SK-N-SH treated with all-trans-retinoic acid at 6 μM for 48 hours (cell line): ENCODE results near the gene SCFD2.

Source experiments
- ATAC-seq: fragments of 200-7000 bp; cut with Tn5 transposase; 3 replicates; pipeline ENCODE4 v1.9.1; 2020; ENCODE audit warnings: mild to moderate bottlenecking, moderate library complexity
- ARNTL ChIP-seq: fragments of 450-650 bp; formaldehyde crosslinking; IDR thresholded peaks from 2 replicates; pipeline ENCODE4 v1.5.0; 2020; ENCODE audit warnings: low read depth, mild to moderate bottlenecking, moderate library complexity, borderline replicate concordance
- BACH2 ChIP-seq: fragments of 250-450 bp; sonication (Bioruptor Pico); IDR thresholded peaks from 2 replicates; pipeline ENCODE4 v1.9.0; 2021; ENCODE audit warnings: mild to moderate bottlenecking, borderline replicate concordance
- CSRNP3 ChIP-seq: fragments of 250-450 bp; sonication (Bioruptor Pico); IDR thresholded peaks from 2 replicates; pipeline ENCODE4 v1.5.1; 2021; ENCODE audit warnings: mild to moderate bottlenecking, moderate library complexity
- ESRRG ChIP-seq: fragments of 250-450 bp; sonication (Bioruptor Pico); IDR thresholded peaks from 2 replicates; pipeline ENCODE4 v1.6.1; 2021; ENCODE audit warnings: mild to moderate bottlenecking
- GLIS3 ChIP-seq: fragments of 250-450 bp; sonication (Bioruptor Pico); IDR thresholded peaks from 2 replicates; pipeline ENCODE4 v1.5.0; 2020; ENCODE audit warnings: mild to moderate bottlenecking, moderate library complexity
- ISL1 ChIP-seq: fragments of 250-450 bp; sonication (Bioruptor Pico); IDR thresholded peaks from 2 replicates; pipeline ENCODE4 v2.1.2; 2022; ENCODE audit warnings: mild to moderate bottlenecking, moderate library complexity
- POU6F1 ChIP-seq: fragments of 250-450 bp; sonication (Bioruptor Pico); IDR thresholded peaks from 2 replicates; pipeline ENCODE4 v1.8.0; 2021; ENCODE audit warnings: low read depth, mild to moderate bottlenecking, moderate library complexity, borderline replicate concordance
- PPARA ChIP-seq: fragments of 250-450 bp; sonication (Bioruptor Pico); IDR thresholded peaks from 2 replicates; pipeline ENCODE4 v1.5.0; 2020; ENCODE audit warnings: mild to moderate bottlenecking, borderline replicate concordance
- RARB ChIP-seq: fragments of 250-450 bp; sonication (Bioruptor Pico); IDR thresholded peaks from 2 replicates; pipeline ENCODE4 v1.8.0; 2021; ENCODE audit warnings: mild to moderate bottlenecking, moderate library complexity
- SNAI2 ChIP-seq: fragments of 250-450 bp; sonication (Bioruptor Pico); IDR thresholded peaks from 2 replicates; pipeline ENCODE4 v1.5.0; 2020; ENCODE audit warnings: mild to moderate bottlenecking, moderate library complexity
- TCF4 ChIP-seq: fragments of 250-450 bp; sonication (Bioruptor Pico); IDR thresholded peaks from 2 replicates; pipeline ENCODE4 v1.8.0; 2021; ENCODE audit warnings: mild to moderate bottlenecking, moderate library complexity, borderline replicate concordance
- TSHZ2 ChIP-seq: fragments of 250-450 bp; sonication (Bioruptor Pico); IDR thresholded peaks from 2 replicates; pipeline ENCODE4 v1.5.0; 2020; ENCODE audit warnings: mild to moderate bottlenecking, moderate library complexity
- ZFP3 ChIP-seq: fragments of 250-450 bp; sonication (Bioruptor Pico); IDR thresholded peaks from 2 replicates; pipeline ENCODE4 v1.5.0; 2020; ENCODE audit warnings: mild to moderate bottlenecking, moderate library complexity
- ZFP30 ChIP-seq: fragments of 450-650 bp; formaldehyde crosslinking; IDR thresholded peaks from 2 replicates; pipeline ENCODE4 v1.5.0; 2022; ENCODE audit warnings: mild to moderate bottlenecking, moderate library complexity
- ZNF565 ChIP-seq: fragments of 450-650 bp; formaldehyde crosslinking; conservative IDR thresholded peaks from 2 replicates; pipeline ENCODE4 v1.5.0; 2020; ENCODE audit warnings: low read depth, mild to moderate bottlenecking, moderate library complexity
- ZNF70 ChIP-seq: fragments of 450-650 bp; formaldehyde crosslinking; IDR thresholded peaks from 2 replicates; pipeline ENCODE4 v1.5.0; 2020; ENCODE audit warnings: mild to moderate bottlenecking, moderate library complexity
- ZNF8 ChIP-seq: fragments of 450-650 bp; formaldehyde crosslinking; IDR thresholded peaks from 2 replicates; pipeline ENCODE4 v1.5.0; 2020; ENCODE audit warnings: mild to moderate bottlenecking, moderate library complexity
- TF ChIP-seq, protein P1 (sequence below): fragments of 250-450 bp; sonication (Bioruptor Pico); IDR thresholded peaks from 2 replicates; pipeline ENCODE4 v1.8.0; 2020; ENCODE audit warnings: mild to moderate bottlenecking, moderate library complexity, borderline replicate concordance

SCFD2 gene

GRCh38 chr4:52983563-52984303 lies 382.1 kb downstream of the SCFD2 start:
- TF ChIP-seq ZNF8 (no peak), ISL1 (CRISPR knock-in tag) (no peak), POU6F1 (CRISPR knock-in tag) (no peak; the same call in 1 of the 2 replicates), SNAI2 (no peak), ZNF565 (CRISPR knock-in tag) (no peak), ZNF70 (CRISPR knock-in tag) (no peak), BACH2 (CRISPR knock-in tag) (no peak), TCF4 (CRISPR knock-in tag) (no peak), GLIS3 (CRISPR knock-in tag) (no peak), ARNTL (no peak)
- peak; percentile 89 for ATAC-seq

DNA sequence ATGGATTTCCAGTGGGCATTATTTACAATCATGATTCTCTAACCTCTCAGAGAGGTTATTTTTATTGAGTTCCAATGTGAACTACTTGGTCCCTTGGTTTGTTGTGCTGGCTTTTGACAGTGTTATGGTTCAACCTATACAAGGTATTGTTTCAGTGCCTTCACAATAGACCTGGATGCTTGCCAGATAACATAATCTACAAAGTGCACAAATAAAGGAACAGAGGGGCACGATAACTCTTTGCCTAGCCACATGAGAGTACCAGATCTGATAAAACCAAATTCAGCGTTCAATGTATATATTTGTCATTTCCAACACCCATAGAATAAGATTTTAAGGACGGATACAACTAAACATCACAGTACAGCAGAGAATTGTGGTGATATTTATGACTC lies 382.9 kb downstream of the SCFD2 start:
- TF ChIP-seq TSHZ2 (CRISPR knock-in tag) (no peak), GLIS3 (CRISPR knock-in tag) (no peak)
- ATAC-seq = peak; percentile 20; the same call in 1 of the 3 replicates

- TF ChIP-seq ZNF70 (CRISPR knock-in tag) (no peak), CSRNP3 (CRISPR knock-in tag) (no peak)
- ATAC-seq = peak; percentile 90
These were observed 383.5 kb downstream of the SCFD2 start for GRCh38 chr4:52982255-52982945.

DNA sequence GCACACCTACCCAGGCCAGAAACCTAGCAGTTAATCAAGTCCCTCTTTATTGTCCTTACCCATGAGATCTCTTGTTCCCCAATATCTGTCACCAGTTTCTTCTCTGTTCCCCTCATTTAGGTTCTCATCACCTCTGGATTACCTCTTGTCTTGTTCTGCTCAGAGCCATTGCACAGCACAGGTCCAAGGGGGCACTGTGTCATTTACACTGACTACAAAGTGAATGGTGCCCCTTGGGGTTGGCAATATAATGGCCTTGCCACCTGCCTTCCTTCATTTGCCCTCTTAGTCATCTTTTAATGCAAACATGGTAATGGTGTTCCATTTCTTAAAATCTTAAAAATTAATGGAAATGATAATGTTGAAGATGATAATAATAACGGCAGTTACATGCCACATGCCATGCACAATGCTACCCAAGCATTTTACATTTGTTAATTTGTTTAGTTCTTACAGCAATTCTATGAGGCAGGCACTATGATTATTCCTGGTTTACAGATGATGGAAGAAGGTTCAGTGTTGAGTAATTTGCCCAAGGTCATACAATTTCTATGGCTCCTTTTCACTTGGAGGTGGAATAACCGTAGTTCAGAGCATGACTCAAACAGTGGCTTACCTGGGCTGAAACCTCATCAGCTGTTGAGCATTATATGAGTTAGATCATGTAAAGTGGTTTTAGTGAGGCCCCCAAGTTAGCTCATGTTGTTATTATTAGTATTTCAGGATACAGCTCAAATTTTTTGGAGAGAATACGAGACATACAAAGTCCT lies 385.9 kb downstream of the SCFD2 start:
- no peak for TF ChIP-seq PPARA (CRISPR knock-in tag)
- TF ChIP-seq, protein P1, sequence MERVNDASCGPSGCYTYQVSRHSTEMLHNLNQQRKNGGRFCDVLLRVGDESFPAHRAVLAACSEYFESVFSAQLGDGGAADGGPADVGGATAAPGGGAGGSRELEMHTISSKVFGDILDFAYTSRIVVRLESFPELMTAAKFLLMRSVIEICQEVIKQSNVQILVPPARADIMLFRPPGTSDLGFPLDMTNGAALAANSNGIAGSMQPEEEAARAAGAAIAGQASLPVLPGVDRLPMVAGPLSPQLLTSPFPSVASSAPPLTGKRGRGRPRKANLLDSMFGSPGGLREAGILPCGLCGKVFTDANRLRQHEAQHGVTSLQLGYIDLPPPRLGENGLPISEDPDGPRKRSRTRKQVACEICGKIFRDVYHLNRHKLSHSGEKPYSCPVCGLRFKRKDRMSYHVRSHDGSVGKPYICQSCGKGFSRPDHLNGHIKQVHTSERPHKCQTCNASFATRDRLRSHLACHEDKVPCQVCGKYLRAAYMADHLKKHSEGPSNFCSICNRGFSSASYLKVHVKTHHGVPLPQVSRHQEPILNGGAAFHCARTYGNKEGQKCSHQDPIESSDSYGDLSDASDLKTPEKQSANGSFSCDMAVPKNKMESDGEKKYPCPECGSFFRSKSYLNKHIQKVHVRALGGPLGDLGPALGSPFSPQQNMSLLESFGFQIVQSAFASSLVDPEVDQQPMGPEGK = no peak
- TF ChIP-seq RARB = no peak
- TF ChIP-seq POU6F1 (CRISPR knock-in tag) = no peak
- no peak for TF ChIP-seq ESRRG (CRISPR knock-in tag)
- no peak for TF ChIP-seq ARNTL
- TF ChIP-seq ZNF8 = no peak
- TF ChIP-seq ZNF70 (CRISPR knock-in tag) = no peak
- TF ChIP-seq ZFP30 (CRISPR knock-in tag) = no peak
- TF ChIP-seq ZFP3 (CRISPR knock-in tag) = no peak
- no peak for TF ChIP-seq CSRNP3 (CRISPR knock-in tag)
- TF ChIP-seq GLIS3 (CRISPR knock-in tag) = no peak
- no peak for TF ChIP-seq SNAI2
- no peak for ATAC-seq
